HepG2 (cell line): ENCODE results near the gene GRIN3A. TPM values are rescaled to one million over a fixed set of nuclear protein-coding genes. Genes with fewer than 3 reads are reported as not detected.

Experiments
- ATAC-seq: fragments of 200-7000 bp; cut with Tn5 transposase; 3 replicates; pipeline ENCODE4 v1.9.1; 2020; ENCODE audit warnings: mild to moderate bottlenecking, moderate library complexity
- BruUV-seq: library from RNA; stranded (reverse); fragments of 400-500 nt; replicated peaks from 2 replicates; lab custom pipeline; 2021; lab: Mats Ljungman, UMichigan
- CTCF ChIA-PET: fragments of 300-600 bp; formaldehyde crosslinking; extraction: SDS; loops from one replicate; lab custom pipeline; 2021; ENCODE audit warnings: low total read pairs, inconsistent platforms, low intra/inter-chr PET ratio; lab: Yijun Ruan, JAX
- POLR2A ChIA-PET: fragments of 350-600 bp; sonication (Branson Sonifier 250); formaldehyde crosslinking; loops from one replicate; lab custom pipeline; 2020; ENCODE audit warnings: antibody characterized with exemption, inconsistent platforms; lab: Yijun Ruan, JAX
- DNase-seq: peaks from one replicate; pipeline ENCODE4 v3.0.0-alpha.2; 2015; ENCODE audit warnings: low spot score
- FAIRE-seq: peaks from 3 replicates; lab custom pipeline; 2011; peaks lifted over from hg19 to GRCh38; lab: Jason Lieb, UNC
- H2AFZ ChIP-seq: one replicate; pipeline ENCODE4 v1.6.1; 2011; ENCODE audit warnings: low read length, inconsistent platforms
- H3K27ac ChIP-seq: fragments of 300-600 bp; 3 replicates; pipeline ENCODE4 v1.8.0; 2011; ENCODE audit warnings: mixed run types, mild to moderate bottlenecking, mixed read lengths, low read length, inconsistent platforms; ENCODE audit not compliant: insufficient read depth; ENCODE audit errors: extremely low read length
- H3K27me3 ChIP-seq, 2 experiments: fragments of 200-600 bp in 1 of 2; 2 replicates in 1 of 2; 3 replicates in 1 of 2; pipeline versions ENCODE4 v1.6.0 to v1.8.0; 2011; ENCODE audit warnings: low read length in 2 of 2, mild to moderate bottlenecking in 2 of 2, moderate library complexity in 2 of 2, inconsistent platforms in 1 of 2; ENCODE audit not compliant: insufficient read depth in 2 of 2, control insufficient read depth in 1 of 2
- H3K36me3 ChIP-seq, 2 experiments: fragments of 200-600 bp in 1 of 2; replicated peaks in 1 of 2; 2 replicates in 1 of 2; 3 replicates in 1 of 2; pipeline versions ENCODE4 v1.5.1 to v1.8.0; 2011; ENCODE audit warnings: low read length in 2 of 2, inconsistent platforms in 1 of 2; ENCODE audit not compliant: insufficient read depth in 2 of 2, control insufficient read depth in 1 of 2
- H3K4me1 ChIP-seq: 2 replicates; pipeline ENCODE4 v1.5.1; 2012; ENCODE audit warnings: low read length, inconsistent platforms; ENCODE audit not compliant: insufficient read depth
- H3K4me2 ChIP-seq: 2 replicates; pipeline ENCODE4 v1.6.0; 2011; ENCODE audit warnings: low read depth, low read length, inconsistent platforms
- H3K4me3 ChIP-seq, 3 experiments: fragments of 200-600 bp in 1 of 3; sonication (generic), shearing (Covaris generic) in 1 of 3; replicated peaks in 1 of 3; 2 replicates each; pipeline ENCODE4 v1.5.1; 2011 to 2016; ENCODE audit warnings: low read length in 3 of 3, inconsistent platforms in 2 of 3, low read depth in 2 of 3, mild to moderate bottlenecking in 2 of 3, control low read depth in 1 of 3, mixed read lengths in 1 of 3; ENCODE audit not compliant: insufficient read depth in 1 of 3
- H3K79me2 ChIP-seq: one replicate; pipeline ENCODE4 v1.6.1; 2011; ENCODE audit warnings: low read length, inconsistent platforms; ENCODE audit not compliant: insufficient read depth
- H3K9ac ChIP-seq: 2 replicates; pipeline ENCODE4 v1.6.0; 2011; ENCODE audit warnings: mild to moderate bottlenecking, low read depth, low read length, inconsistent platforms; ENCODE audit not compliant: insufficient read depth
- H3K9me3 ChIP-seq: 2 replicates; pipeline ENCODE4 v1.5.1; 2012; ENCODE audit warnings: mild to moderate bottlenecking, low read length
- H4K20me1 ChIP-seq: 2 replicates; pipeline ENCODE4 v1.6.0; 2011; ENCODE audit warnings: inconsistent platforms, mild to moderate bottlenecking, low read length, moderate library complexity; ENCODE audit not compliant: insufficient read depth
- HBP1 ChIP-seq: IDR thresholded peaks from 2 replicates; pipeline ENCODE4 v1.6.1; 2016; ENCODE audit warnings: low read depth, control low read depth
- HMG20B ChIP-seq: conservative IDR thresholded peaks from 2 replicates; pipeline ENCODE4 v1.6.1; 2016; ENCODE audit warnings: missing genetic modification reagents, missing compliant biosample characterization
- HNF1B ChIP-seq: sonication (generic); formaldehyde crosslinking; IDR thresholded peaks from 2 replicates; pipeline ENCODE4 v1.5.1; 2020; ENCODE audit warnings: mild to moderate bottlenecking, moderate library complexity, missing genetic modification reagents
- TERF1 ChIP-seq: sonication (generic); formaldehyde crosslinking; IDR thresholded peaks from 2 replicates; pipeline ENCODE4 v1.8.0; 2022; ENCODE audit warnings: mild to moderate bottlenecking, missing genetic modification reagents, moderate library complexity
- ZNF264 ChIP-seq: sonication (generic); formaldehyde crosslinking; IDR thresholded peaks from 2 replicates; pipeline ENCODE4 v1.4.0; 2020; ENCODE audit warnings: missing genetic modification reagents
- ZNF550 ChIP-seq: sonication (generic); formaldehyde crosslinking; IDR thresholded peaks from 2 replicates; pipeline ENCODE4 v1.4.0; 2020; ENCODE audit warnings: mild to moderate bottlenecking, missing genetic modification reagents, borderline replicate concordance
- ZNF83 ChIP-seq: sonication (generic); formaldehyde crosslinking; IDR thresholded peaks from 2 replicates; pipeline ENCODE4 v1.4.0; 2020; ENCODE audit warnings: missing genetic modification reagents, mild to moderate bottlenecking, borderline replicate concordance
- ZNF891 ChIP-seq: sonication (generic); formaldehyde crosslinking; IDR thresholded peaks from 2 replicates; pipeline ENCODE4 v1.5.0; 2020; ENCODE audit warnings: mild to moderate bottlenecking, missing genetic modification reagents
- WGBS: methylation state at CpG from one replicate; pipeline ENCODE4 v1.1.6; 2017; ENCODE audit warnings: low lambda C conversion rate; 5-methylcytosine and 5-hydroxymethylcytosine counted together
- in situ Hi-C: cut with HindIII; loops from 2 replicates; pipeline ENCODE4 v1.10.0; 2017; ENCODE audit warnings: low pct_unique_long_range_greater_than_20kb; ENCODE audit not compliant: extremely low pct_ligation_motif_present
- intact Hi-C: fragments of 100-400 bp; cut with micrococcal nuclease; formaldehyde crosslinking; loops from one replicate; pipeline ENCODE4 v1.10.0; 2022; ENCODE audit not compliant: unreplicated experiment
- polyA plus RNA-seq, 8 experiments: library from polyadenylated mRNA; depleted of rRNA in 3 of 8; stranded (reverse) in 7 of 8; unstranded in 1 of 8; fragments of >200 nt; fragmentation: Illumina TruSeq in 4 of 8; extraction: Trizol in 4 of 8; gene quantifications; 2 replicates each; pipeline versions ENCODE4 v1.2.1 to v1.2.3, GENCODE V29; 2011 to 2016; ENCODE audit warnings: low read depth in 4 of 8, missing spikeins in 1 of 8, mixed read lengths in 1 of 8; ENCODE audit not compliant: insufficient read depth in 1 of 8
- total RNA-seq, 5 experiments: library from RNA; depleted of rRNA; stranded (reverse); fragments of >200 nt; fragmentation: Illumina TruSeq; extraction: Trizol; gene quantifications; 2 replicates each; pipeline ENCODE4 v1.2.3, GENCODE V29; 2016; ENCODE audit warnings: low read depth in 1 of 5

GRIN3A gene
- total and polyA plus RNA-seq, 2 of the 13 experiments (the other 11 are each of a cell fraction or from before 2014, with no cell fraction given), result not detected

GRCh38 chr9:101737705-101738565 lies 512 bp downstream of the GRIN3A start (continued):
- TF ChIP-seq HBP1 (no peak), ZNF83 (no peak), ZNF264 (CRISPR knock-in tag) (no peak)

GRCh38 chr9:101737165-101737704 lies 1.2 kb downstream of the GRIN3A start:
- no peaks in the 10 kb centered on the region for H3K4me1 ChIP-seq
- DNase-seq (no peak), FAIRE-seq (no peak), ATAC-seq (no peak)
- H3K4me3 ChIP-seq, result no peak overlapping the region
- no peaks in the 10 kb centered on the region for H3K36me3 ChIP-seq
- ChIA-PET CTCF (no interaction called here), POLR2A (no interaction called here)
- no peaks in the 10 kb centered on the region for H4K20me1 ChIP-seq
- intact Hi-C loops (no loop called here), in situ Hi-C loops (no loop called here)
- no peaks in the 10 kb centered on the region for H3K9me3 ChIP-seq
- 63% methylated on average over 13 of the region's 32 CpGs for WGBS
- H3K27me3 ChIP-seq, result peaks cover 2 to 34% of the 10 kb centered on the region in 2 experiments; a peak in 4 of 5 replicates
- no peak overlapping the region for H3K9ac ChIP-seq
- no peak overlapping the region for H2AFZ ChIP-seq
- no peak overlapping the region for H3K27ac ChIP-seq
- TF ChIP-seq HNF1B (CRISPR knock-in tag), result no peak
- no peak for TF ChIP-seq HMG20B (CRISPR knock-in tag)
- TF ChIP-seq TERF1 (CRISPR knock-in tag), result no peak
- TF ChIP-seq ZNF891 (CRISPR knock-in tag), result no peak
- no peak for TF ChIP-seq ZNF550 (CRISPR knock-in tag)
- TF ChIP-seq, all 625 proteins: peak for 0
- BruUV-seq, result no TSS peak
- no peaks in the 10 kb centered on the region for H3K79me2 ChIP-seq
- no peak overlapping the region for H3K4me2 ChIP-seq
